ENCODE measurements around the gene ZKSCAN8.

- TF ChIP-seq POLR2AphosphoS5 (IDR thresholded peaks at IDR 0.05; ENCODE audit: low read depth) (no peak), CTCF (IDR thresholded peaks at IDR 0.05; ENCODE audit: insufficient read depth, low read length) (no peak), GABPA (IDR thresholded peaks at IDR 0.05; ENCODE audit: low read depth) (no peak), REST (IDR thresholded peaks at IDR 0.05; ENCODE audit: insufficient replicate concordance, low read depth) (no peak)
Observed at GRCh38 chr6:28117386-28118050, 24.2 kb upstream of the ZKSCAN8 start.
